Omental fat pad (tissue), 4 donors: ENCODE data around the gene C10orf90. TPM values are rescaled to one million over a fixed set of nuclear protein-coding genes. Genes with fewer than 3 reads are reported as not detected.

Experiments
- ATAC-seq: fragments of 150-250 bp; one replicate; pipeline ENCODE4 v1.9.1; 2016; ENCODE audit warnings: mild to moderate bottlenecking, moderate library complexity; ENCODE audit not compliant: low FRiP score
- DNase-seq: peaks from one replicate; pipeline ENCODE4 v3.0.0-alpha.2; 2019; ENCODE audit warnings: low spot score
- CTCF ChIP-seq, 3 donors: fragments of 450-650 bp; IDR thresholded peaks; one replicate each; pipeline ENCODE4 v1.5.1; 2016 to 2017; ENCODE audit warnings: antibody characterized with exemption in 3 of 3, mild to moderate bottlenecking in 3 of 3, moderate library complexity in 2 of 3
- total RNA-seq, 4 donors: library from RNA; depleted of rRNA; stranded (reverse); fragments of >200 nt; gene quantifications; one replicate each; pipeline ENCODE4 v1.1.0, GENCODE V29; 2016

Gene C10orf90
- total RNA-seq, 4 donors from 2014 or later = 0.72 to 0.75 TPM; not detected in 2

- ATAC-seq (no peak), DNase-seq (no peak)
- TF ChIP-seq CTCF (IDR thresholded peaks at IDR 0.05) = no peak
Measured at GRCh38 chr10:126593968-126594701, 76.4 kb downstream of the C10orf90 start.

- TF ChIP-seq CTCF (IDR thresholded peaks at IDR 0.05) = no peak
- DNase-seq = no peak
- ATAC-seq = no peak
Measured at GRCh38 chr10:126592901-126593300, 77.6 kb downstream of the C10orf90 start.

- no peak for TF ChIP-seq CTCF (IDR thresholded peaks at IDR 0.05)
Measured at GRCh38 chr10:126588024-126588423, 82.5 kb downstream of the C10orf90 start.

GRCh38 chr10:126586878-126587277 lies 83.6 kb downstream of the C10orf90 start:
- TF ChIP-seq CTCF (IDR thresholded peaks at IDR 0.05) = no peak
- DNase-seq (no peak), ATAC-seq (no peak)

More at GRCh38 chr10:126588024-126588423, 82.5 kb downstream of the C10orf90 start:
- DNase-seq (no peak), ATAC-seq (no peak)

- ATAC-seq (no peak), DNase-seq (no peak)
- no peak for TF ChIP-seq CTCF (IDR thresholded peaks at IDR 0.05)
Measured at GRCh38 chr10:126586128-126586527, 84.4 kb downstream of the C10orf90 start.

- no peak for TF ChIP-seq CTCF (IDR thresholded peaks at IDR 0.05)
- no peak for DNase-seq
- ATAC-seq = no peak
Measured at GRCh38 chr10:126585249-126586017, 85.1 kb downstream of the C10orf90 start.
